Thyroid gland (tissue), 4 donors: Measurements from ENCODE around the gene SUPT3H.

ENCODE experiments used
- CTCF ChIP-seq, 6 experiments: fragments of 200-600 bp in 3 of 6; fragments of 450-650 bp in 3 of 6; sonication (generic) in 3 of 6; IDR thresholded peaks; one replicate each; pipeline ENCODE4 v1.5.1; 2016 to 2019; ENCODE audit warnings: antibody characterized with exemption in 6 of 6, mild to moderate bottlenecking in 2 of 6, inconsistent platforms in 1 of 6, moderate library complexity in 1 of 6
- POLR2A ChIP-seq, 2 donors: fragments of 450-650 bp; IDR thresholded peaks; one replicate each; pipeline ENCODE4 v1.6.1; 2017; ENCODE audit warnings: antibody characterized with exemption in 2 of 2, mild to moderate bottlenecking in 2 of 2, moderate library complexity in 1 of 2

GRCh38 chr6:44933108-44933507 lies 444.6 kb downstream of the SUPT3H start:
- TF ChIP-seq CTCF (IDR thresholded peaks at IDR 0.05) (no peak), POLR2A (IDR thresholded peaks at IDR 0.05) (no peak)
